GM13977 (cell line): Measurements from ENCODE around the gene AKR1C4.
A peak's percentile ranks its signal among the peaks of the same experiment; 100 is the strongest.
"Not testable (repeated sequence)": the region's sequence is repeated elsewhere in the genome, so short reads cannot be mapped to it uniquely, and the experiment has no call there.

Experiments
- DNase-seq: peaks from one replicate; pipeline ENCODE4 v3.0.0; 2012; ENCODE audit warnings: low spot score
- in situ Hi-C: fragments of 300-500 bp; cut with MboI; formaldehyde crosslinking; loops from one replicate; pipeline ENCODE4 v1.12.0; 2022; ENCODE audit warnings: low sequenced_read_pairs, low pct_unique_long_range_greater_than_20kb, mixed read lengths, inconsistent platforms; ENCODE audit not compliant: unreplicated experiment
- TF ChIP-seq, protein P1 (sequence below): IDR thresholded peaks from 2 replicates; pipeline ENCODE4 v1.5.1; 2012; ENCODE audit warnings: mild to moderate bottlenecking, control low read depth; ENCODE audit not compliant: insufficient read depth; ENCODE audit errors: extremely low read depth, missing control alignments

AKR1C4 gene

DNA sequence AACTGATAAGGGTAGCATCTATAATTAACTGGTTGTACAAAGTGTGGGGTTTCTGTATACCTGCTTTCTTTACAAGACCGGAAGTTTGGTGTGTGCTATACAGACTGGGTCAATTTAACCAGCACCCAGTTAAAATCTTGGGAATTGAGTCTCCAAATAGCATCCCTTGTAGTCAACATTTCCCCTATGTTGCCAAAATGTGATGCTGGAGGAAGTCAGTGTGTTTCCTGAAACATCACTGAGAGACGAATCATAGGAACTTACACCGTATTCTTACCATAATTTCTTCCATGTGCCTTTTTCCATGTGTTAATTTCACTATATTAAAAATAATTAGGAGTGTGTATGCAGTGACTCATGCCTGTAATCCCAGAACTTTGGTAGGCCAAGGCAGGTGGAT is 1.7 kb downstream of the AKR1C4 start:
- no peak for DNase-seq
- in situ Hi-C loops, result no loop called here
- TF ChIP-seq, protein P1, sequence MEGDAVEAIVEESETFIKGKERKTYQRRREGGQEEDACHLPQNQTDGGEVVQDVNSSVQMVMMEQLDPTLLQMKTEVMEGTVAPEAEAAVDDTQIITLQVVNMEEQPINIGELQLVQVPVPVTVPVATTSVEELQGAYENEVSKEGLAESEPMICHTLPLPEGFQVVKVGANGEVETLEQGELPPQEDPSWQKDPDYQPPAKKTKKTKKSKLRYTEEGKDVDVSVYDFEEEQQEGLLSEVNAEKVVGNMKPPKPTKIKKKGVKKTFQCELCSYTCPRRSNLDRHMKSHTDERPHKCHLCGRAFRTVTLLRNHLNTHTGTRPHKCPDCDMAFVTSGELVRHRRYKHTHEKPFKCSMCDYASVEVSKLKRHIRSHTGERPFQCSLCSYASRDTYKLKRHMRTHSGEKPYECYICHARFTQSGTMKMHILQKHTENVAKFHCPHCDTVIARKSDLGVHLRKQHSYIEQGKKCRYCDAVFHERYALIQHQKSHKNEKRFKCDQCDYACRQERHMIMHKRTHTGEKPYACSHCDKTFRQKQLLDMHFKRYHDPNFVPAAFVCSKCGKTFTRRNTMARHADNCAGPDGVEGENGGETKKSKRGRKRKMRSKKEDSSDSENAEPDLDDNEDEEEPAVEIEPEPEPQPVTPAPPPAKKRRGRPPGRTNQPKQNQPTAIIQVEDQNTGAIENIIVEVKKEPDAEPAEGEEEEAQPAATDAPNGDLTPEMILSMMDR, result no peak

DNA sequence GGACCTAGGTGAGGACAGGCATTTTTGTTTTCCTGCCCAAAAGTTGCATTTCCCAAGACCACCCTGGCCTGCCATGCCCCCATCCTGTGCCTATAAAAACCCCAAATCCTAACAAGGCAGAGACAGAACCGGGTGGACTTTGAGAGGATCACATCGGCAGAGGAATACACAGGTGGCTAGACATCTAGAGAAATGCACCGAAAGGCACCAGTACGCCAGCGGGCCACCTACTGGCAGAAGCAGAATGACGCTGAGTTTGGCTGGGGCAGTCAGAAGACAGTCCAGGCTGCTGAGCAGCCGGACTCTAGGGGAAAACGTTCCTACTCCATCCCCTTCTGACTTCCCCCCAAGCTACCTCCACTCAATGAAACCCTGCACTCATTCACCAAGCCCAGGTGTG is 2.8 kb downstream of the AKR1C4 start:
- in situ Hi-C loops, result no loop called here
- DNase-seq, result no peak
- TF ChIP-seq, protein P1, result no peak

DNA sequence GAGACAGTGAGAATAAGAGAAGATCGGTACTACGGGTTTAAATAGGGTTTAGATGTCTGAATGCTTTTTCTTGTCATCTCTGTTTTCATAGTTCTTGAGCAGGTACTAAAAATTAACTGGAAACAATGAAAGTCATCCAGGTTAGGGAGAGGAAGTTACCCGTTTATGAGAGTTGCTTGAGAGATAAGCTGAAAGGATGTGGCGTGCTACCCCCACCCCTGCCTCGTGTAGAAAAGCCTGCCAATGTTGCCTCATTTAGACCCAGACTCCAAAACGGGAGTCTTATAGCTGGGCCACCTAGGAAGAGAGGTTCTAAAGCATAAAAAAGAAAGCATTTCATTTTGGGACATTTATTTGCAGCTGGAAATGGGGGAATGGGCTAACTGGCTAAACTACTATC is 10.2 kb downstream of the AKR1C4 start:
- DNase-seq, result no peak
- TF ChIP-seq, protein P1, result no peak
- in situ Hi-C loops, result no loop called here

DNA sequence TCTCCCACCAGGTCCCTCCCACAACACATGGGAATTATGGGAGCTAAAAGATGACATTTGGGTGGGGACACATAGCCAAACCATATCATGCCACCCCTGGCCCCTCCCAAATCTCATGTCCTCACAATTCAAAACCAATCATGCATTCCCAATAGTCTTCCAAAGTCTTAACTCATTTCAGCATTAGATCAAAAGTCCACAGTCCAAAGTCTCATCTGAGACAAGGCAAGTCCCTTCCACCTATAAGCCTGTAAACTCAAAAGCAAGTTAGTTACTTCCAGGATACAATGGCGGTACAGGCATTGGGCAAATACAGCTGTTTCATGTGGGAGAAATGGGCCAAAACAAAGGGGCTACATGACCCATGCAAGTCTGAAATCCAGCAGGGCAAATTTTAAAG is 13.1 kb downstream of the AKR1C4 start:
- in situ Hi-C loops, DNase-seq: not testable (repeated sequence)

DNA sequence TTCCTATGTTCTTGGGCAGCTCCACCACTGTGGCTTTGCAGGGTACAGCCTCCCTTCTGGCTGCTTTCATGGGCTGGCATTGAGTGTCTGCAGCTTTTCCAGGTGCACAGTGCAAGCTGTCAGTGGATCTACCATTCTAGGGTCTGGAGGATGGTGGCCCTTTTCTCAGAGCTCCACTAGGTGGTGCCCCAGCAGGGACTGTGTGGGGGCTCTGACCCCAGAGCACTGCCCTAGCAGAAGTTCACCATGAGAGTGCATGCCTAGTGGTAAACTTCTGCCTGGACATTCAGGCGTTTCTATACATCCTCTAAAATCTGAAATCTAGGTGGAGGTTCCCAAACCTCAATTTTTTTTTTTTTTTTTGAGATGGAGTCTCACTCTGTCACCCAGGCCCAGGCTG is 13.6 kb downstream of the AKR1C4 start:
- DNase-seq, in situ Hi-C loops: not testable (repeated sequence)
- TF ChIP-seq, protein P1, result peak; percentile 29

DNA sequence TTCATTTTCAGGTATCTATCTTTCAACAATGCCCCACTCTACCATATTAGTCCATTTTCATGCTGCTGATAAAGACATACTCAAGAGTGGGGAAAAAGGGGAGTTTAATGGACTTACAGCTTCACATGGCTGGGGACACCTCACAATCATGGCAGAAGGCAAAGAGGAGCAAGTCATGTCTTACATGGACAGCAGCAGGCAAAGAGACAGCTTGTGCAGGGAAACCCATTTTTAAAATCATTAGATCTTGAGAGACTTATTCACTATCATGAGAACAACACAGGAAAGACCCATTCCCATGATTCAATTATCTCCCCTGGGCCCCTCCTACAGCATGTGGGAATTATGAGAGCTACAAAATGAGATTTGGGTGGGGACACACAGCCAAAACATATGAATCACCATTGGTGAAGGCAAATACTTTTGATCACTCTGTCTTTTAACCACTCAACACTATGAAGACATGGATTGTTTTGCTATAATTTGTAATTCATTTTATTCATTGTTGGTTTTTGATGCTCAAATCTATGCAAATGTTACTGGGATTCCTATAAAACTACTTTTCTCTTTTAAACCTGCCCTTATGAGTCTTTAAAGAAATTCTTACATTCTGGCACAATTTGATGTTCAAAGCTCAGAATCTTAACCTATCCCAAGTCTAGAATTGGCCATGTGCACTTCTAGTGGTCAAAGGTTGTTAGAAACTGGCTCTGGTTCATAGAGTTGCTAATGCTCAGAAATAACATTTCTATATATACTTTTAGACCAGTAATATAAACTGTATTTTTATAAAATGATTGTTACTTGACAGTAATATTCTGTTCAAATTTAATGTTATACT is 15.3 kb downstream of the AKR1C4 start:
- TF ChIP-seq, protein P1, result no peak
- in situ Hi-C loops, result no loop called here
- DNase-seq, result no peak

DNA sequence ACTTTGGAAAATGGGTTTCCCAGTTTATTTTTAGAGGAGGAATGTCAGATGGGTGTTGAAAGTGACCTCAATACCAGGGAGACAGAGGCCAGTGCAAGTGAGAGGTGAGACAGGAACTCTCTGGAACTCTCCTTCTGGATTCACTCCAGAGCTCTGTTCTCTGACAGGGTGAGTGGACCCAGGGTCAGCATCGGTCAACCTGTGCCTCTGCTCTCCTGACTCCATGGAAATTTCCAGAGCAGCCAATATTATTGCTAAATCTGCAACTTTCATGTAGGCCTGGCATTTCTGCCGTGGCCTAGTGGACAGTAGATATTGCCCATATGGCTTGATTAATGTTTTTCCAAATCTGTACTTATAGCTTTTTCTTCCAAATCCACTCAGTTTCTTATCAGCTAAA is 20.2 kb downstream of the AKR1C4 start:
- no peak for DNase-seq
- TF ChIP-seq, protein P1, result no peak
- in situ Hi-C loops, result no loop called here
